ENCODE results near the gene RAPGEF4. TPM values are rescaled to one million over a fixed set of nuclear protein-coding genes. Genes with fewer than 3 reads are reported as not detected.

The RAPGEF4 gene
- total and polyA plus RNA-seq, 9 of the 15 experiments (the other 6 are each of a cell fraction or from before 2014, with no cell fraction given) = 0.04 to 0.33 (median 0.13) TPM; not detected in 6

DNA sequence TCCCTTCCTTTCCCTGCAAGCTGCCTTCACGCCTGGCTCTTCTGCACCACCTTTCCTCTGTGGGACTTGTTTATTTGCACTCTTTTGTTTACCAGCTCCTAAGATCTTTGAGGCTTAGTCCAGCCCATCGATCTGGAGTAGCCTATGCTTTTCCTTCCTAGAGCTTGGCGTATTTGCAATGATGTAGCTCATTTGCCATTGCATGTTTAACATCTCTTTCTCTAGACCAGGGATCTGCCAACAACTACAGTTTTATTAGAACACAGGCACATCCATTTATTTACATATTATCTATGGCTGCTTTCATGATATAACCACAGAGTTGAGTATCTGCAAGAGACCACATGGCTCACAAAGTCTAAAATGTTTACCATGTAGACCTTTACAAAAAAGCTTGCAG, 150.4 kb downstream of the RAPGEF4 start:
- Histone ChIP-seq H3K79me2 (ENCODE audit: control insufficient read depth, insufficient read depth, low read length) (no peaks in the 10 kb centered on the region), H3K4me1 (replicated peaks in 1 of 2; ENCODE audit: control insufficient read depth in 2 of 2, insufficient read depth in 2 of 2, low read length in 2 of 2) (no peaks in the 10 kb centered on the region), H2AFZ (ENCODE audit: low read depth, low read length) (no peak overlapping the region), H3K27ac (ENCODE audit: extremely low read depth, low read depth, low read length) (no peak overlapping the region), H3K4me2 (ENCODE audit: insufficient read depth, low read length) (no peak overlapping the region), H3K4me3 (no peak overlapping the region), H3K9me3 (replicated peaks; ENCODE audit: control insufficient read depth, insufficient read depth, low read depth, low read length) (no peaks in the 10 kb centered on the region), H3K36me3 (ENCODE audit: control insufficient read depth, insufficient read depth, low read length) (no peaks in the 10 kb centered on the region), H3K27me3 (ENCODE audit: control insufficient read depth in 2 of 2, insufficient read depth in 2 of 2, low read length in 2 of 2) (peaks cover 6 to 9% of the 10 kb centered on the region in 2 experiments; a peak in 3 of 5 replicates), H3K9ac (ENCODE audit: insufficient read depth in 1 of 2, low read depth in 2 of 2, low read length in 2 of 2) (no peak overlapping the region), H4K20me1 (replicated peaks; ENCODE audit: control insufficient read depth, insufficient read depth, low read length) (no peaks in the 10 kb centered on the region; the same call in 1 of the 2 replicates), H3K9me1 (ENCODE audit: control insufficient read depth, insufficient read depth, low read length) (no peaks in the 10 kb centered on the region)
- no TSS peak for BruUV-seq (replicated peaks)
- no peak for DNase-seq (ENCODE audit: extremely low read depth in 1 of 4, low spot score in 3 of 4)
- POLR2A ChIA-PET = no interaction called here
- no peak for TF ChIP-seq SRF (CRISPR knock-in tag; IDR thresholded peaks at IDR 0.05)
- TF ChIP-seq TCF7 (IDR thresholded peaks at IDR 0.05; ENCODE audit: borderline replicate concordance) = no peak
- no peak for TF ChIP-seq ZNF124 (CRISPR knock-in tag; IDR thresholded peaks at IDR 0.05)
- TF ChIP-seq, protein P1, sequence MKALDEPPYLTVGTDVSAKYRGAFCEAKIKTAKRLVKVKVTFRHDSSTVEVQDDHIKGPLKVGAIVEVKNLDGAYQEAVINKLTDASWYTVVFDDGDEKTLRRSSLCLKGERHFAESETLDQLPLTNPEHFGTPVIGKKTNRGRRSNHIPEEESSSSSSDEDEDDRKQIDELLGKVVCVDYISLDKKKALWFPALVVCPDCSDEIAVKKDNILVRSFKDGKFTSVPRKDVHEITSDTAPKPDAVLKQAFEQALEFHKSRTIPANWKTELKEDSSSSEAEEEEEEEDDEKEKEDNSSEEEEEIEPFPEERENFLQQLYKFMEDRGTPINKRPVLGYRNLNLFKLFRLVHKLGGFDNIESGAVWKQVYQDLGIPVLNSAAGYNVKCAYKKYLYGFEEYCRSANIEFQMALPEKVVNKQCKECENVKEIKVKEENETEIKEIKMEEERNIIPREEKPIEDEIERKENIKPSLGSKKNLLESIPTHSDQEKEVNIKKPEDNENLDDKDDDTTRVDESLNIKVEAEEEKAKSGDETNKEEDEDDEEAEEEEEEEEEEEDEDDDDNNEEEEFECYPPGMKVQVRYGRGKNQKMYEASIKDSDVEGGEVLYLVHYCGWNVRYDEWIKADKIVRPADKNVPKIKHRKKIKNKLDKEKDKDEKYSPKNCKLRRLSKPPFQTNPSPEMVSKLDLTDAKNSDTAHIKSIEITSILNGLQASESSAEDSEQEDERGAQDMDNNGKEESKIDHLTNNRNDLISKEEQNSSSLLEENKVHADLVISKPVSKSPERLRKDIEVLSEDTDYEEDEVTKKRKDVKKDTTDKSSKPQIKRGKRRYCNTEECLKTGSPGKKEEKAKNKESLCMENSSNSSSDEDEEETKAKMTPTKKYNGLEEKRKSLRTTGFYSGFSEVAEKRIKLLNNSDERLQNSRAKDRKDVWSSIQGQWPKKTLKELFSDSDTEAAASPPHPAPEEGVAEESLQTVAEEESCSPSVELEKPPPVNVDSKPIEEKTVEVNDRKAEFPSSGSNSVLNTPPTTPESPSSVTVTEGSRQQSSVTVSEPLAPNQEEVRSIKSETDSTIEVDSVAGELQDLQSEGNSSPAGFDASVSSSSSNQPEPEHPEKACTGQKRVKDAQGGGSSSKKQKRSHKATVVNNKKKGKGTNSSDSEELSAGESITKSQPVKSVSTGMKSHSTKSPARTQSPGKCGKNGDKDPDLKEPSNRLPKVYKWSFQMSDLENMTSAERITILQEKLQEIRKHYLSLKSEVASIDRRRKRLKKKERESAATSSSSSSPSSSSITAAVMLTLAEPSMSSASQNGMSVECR (CRISPR knock-in tag; IDR thresholded peaks at IDR 0.05) = no peak
- no peak for TF ChIP-seq TCFL5 (CRISPR knock-in tag; conservative IDR thresholded peaks at IDR 0.05)
- TF ChIP-seq FOS (IDR thresholded peaks at IDR 0.05; ENCODE audit: extremely low read depth, insufficient read length) = no peak
- TF ChIP-seq KAT7 (CRISPR knock-in tag; IDR thresholded peaks at IDR 0.05; ENCODE audit: borderline replicate concordance) = no peak
- CTCF ChIA-PET (ENCODE audit: low intra/inter-chr PET ratio) = no interaction called here
- WGBS (ENCODE audit: insufficient coverage, low coverage, missing lambda C conversion rate) = 0% methylated on average over 3 of the region's 3 CpGs
- no peak for ATAC-seq
- intact Hi-C loops (cut with micrococcal nuclease) = no loop called here
- in situ Hi-C loops (cut with MboI) = no loop called here
- no peak for FAIRE-seq

All from K562 (cell line).